B cell (primary cell): Measurements from ENCODE around the gene NELFE.

Experiments
- EZH2 ChIP-seq: IDR thresholded peaks from 2 replicates; pipeline ENCODE4 v1.6.1; 2012; ENCODE audit warnings: borderline replicate concordance, low read depth, mild to moderate bottlenecking, moderate library complexity, low read length; ENCODE audit not compliant: insufficient read depth, poor library complexity, severe bottlenecking
- TF ChIP-seq, protein P1 (sequence below): fragments of 200-600 bp; IDR thresholded peaks from one replicate; pipeline ENCODE4 v1.8.0; 2022; ENCODE audit warnings: antibody characterized with exemption, mild to moderate bottlenecking

DNA sequence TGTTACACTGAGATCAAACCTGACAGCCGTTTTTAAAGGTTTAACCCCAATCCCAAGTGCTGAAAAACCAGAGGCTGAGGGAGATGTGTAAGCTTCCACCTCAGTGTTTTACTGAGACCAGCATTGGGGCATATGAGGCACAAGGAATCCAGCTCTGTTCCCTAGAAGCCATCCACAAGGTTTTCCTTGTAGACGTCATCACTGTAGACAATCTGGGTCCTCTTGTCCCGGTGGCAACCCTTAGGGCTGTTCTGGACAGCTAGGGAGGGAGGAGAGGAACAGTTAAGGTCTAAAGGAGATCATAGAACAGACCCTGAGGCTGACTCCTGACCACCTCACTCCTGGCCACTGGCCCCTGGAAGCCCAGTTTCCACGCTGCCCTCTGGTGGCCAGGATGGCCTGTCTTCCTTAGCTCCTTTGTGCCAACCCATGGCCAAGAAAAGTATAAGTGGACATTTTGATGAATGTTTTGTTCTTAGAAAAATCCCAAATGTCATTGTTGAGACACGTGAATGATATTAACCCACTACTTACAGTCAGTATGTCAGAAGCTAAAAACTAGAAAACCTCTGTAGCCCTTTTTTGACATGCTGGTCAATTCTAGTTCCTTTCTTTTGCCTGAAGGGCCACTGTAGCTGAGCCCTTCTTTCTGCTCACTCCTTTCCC lies 6.5 kb downstream of the NELFE start:
- TF ChIP-seq, protein P1, sequence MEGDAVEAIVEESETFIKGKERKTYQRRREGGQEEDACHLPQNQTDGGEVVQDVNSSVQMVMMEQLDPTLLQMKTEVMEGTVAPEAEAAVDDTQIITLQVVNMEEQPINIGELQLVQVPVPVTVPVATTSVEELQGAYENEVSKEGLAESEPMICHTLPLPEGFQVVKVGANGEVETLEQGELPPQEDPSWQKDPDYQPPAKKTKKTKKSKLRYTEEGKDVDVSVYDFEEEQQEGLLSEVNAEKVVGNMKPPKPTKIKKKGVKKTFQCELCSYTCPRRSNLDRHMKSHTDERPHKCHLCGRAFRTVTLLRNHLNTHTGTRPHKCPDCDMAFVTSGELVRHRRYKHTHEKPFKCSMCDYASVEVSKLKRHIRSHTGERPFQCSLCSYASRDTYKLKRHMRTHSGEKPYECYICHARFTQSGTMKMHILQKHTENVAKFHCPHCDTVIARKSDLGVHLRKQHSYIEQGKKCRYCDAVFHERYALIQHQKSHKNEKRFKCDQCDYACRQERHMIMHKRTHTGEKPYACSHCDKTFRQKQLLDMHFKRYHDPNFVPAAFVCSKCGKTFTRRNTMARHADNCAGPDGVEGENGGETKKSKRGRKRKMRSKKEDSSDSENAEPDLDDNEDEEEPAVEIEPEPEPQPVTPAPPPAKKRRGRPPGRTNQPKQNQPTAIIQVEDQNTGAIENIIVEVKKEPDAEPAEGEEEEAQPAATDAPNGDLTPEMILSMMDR: peak; percentile 42
- no peak for TF ChIP-seq EZH2
